Stimulated activated CD8-positive, alpha-beta memory T cell treated with anti-CD3 and anti-CD28 coated beads, Interleukin-7, amount 100 ng/mL, for 4 hours (primary cell): ENCODE results near the gene GDF7.

ENCODE experiments used
- DNase-seq, 2 donors: peaks; one replicate each; pipeline ENCODE4 v3.0.0-alpha.2; 2020; ENCODE audit warnings: low read depth in 2 of 2

The GDF7 gene

DNA sequence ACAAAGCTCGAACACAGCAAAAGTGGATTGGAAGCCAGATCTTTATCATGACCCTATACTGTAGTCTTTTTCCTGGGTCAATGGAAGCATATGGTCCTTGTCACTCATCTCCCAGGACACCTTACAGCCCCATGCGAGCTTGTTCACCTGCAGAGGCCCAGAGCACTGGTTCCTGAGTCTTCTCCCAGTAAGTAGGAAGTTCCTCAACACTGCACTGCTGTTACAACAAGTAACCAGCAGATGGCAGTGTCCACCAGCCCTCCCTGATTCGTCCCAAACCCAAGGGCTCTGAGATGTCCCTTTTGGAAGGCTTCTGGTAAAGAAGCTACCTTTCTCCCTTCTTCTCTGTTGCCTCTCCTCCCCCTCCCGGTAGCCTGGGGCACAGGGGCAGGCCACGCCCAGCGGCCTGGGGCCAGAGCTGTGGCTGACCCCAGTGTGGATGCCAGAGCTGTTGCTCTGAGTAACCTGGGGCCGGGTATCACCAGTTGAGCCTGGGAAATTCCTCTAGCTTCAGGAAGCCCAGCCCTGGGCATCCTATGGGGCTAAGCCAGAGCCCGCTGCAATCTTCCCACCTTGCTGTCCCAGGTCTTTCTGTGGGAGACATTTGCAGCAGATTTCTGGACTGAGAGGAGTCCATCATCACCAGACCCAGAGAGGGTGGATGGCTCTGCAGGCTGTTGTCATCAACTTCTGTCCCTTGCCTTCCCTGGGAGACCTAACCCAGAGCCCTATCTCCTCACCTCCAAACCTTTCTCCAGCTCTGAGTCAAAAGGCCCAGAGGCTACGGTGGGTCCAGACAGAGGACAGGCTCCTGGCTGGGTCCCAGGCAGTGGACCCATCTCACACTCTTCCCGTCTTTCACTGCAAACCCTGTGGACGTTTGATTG lies 5.3 kb upstream of the GDF7 start:
- peak; percentile 34 to 38 for DNase-seq

DNA sequence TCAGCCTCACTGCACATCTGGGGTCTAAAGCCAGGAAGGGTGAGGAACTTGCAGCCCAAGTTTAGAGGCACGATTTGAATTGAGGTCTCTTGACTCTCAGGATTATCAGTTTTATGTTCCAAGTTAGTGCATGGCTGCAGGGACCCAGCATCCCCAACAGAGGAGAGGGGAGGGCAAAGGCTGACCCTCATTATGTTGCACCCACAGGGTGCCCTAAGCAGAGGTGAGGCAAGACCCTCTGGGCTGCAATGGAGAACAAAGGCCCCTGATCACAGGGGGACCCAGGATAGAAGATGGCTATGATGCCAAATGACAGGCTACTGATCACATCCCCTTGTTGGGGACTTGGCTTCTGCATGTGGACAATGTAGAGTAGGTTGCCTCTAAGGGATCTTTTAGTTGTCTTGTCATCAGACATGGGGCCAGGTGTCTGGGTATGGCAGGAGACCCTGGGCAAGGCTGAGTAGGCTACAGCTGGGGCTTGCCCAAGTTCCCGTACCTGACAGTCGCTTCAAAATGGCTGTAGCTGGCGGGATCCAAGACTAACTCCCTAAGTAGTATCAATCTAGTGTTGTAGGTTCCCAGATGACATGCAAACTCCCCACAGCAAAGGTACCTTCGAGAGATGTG lies 4.5 kb upstream of the GDF7 start:
- DNase-seq = no peak

DNA sequence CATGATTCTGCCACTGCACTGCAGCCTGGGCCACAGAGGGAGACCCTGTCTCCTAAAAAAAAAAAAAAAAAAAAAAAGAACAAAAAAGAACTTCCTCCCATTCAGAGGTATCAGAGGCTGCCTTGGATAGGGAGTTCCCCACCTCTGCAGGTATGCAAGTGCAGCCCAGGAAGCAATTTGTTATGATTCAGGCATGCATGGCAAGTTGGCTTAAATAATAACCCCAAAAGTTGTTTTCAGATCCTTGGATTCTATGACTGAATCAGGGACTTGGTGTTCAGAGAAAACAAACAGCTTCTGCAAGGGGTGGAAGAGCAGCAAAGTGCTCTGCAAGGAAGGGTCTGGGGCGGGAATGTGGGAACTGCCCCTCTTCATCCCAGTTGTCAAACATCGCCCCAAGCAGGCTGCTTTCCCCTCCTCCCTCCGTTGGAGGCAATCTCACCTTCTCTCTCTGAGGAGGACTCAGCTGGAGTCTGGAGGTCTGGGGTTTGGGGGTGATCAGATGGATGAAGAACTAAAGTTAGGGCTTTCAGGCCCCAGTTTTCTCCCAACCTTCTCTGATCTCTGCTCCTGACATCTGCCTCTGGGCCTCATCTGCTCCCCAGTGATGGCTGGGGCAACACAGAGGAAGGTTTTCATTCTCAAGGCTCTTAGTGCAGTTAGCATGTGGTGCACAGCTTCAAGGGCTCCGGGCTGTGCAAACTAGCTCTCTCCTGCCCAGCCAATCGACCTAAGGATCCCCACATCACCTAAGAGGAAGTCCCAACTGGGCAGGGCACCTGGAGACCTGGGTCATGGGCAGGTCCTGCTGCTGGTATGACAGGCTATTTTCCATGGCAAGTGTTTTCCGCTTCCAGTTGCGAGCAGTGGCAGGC lies 3.5 kb upstream of the GDF7 start:
- DNase-seq = no peak

DNA sequence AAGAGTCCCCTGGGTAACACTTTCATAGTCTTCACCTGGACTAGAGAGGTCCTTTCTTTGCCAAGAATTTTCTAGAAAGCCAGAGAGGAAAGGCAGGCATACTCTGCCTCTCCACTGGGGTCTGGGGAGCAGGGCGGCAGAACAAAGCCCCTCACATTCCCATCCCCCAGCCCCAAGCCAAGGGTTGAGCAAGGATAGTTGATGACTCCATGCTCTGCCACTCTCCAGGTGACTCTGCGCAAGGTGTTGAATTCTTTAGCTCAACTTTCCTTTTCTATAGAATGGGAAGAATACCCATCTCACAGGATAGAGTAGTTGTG lies 2.9 kb upstream of the GDF7 start:
- no peak for DNase-seq

DNA sequence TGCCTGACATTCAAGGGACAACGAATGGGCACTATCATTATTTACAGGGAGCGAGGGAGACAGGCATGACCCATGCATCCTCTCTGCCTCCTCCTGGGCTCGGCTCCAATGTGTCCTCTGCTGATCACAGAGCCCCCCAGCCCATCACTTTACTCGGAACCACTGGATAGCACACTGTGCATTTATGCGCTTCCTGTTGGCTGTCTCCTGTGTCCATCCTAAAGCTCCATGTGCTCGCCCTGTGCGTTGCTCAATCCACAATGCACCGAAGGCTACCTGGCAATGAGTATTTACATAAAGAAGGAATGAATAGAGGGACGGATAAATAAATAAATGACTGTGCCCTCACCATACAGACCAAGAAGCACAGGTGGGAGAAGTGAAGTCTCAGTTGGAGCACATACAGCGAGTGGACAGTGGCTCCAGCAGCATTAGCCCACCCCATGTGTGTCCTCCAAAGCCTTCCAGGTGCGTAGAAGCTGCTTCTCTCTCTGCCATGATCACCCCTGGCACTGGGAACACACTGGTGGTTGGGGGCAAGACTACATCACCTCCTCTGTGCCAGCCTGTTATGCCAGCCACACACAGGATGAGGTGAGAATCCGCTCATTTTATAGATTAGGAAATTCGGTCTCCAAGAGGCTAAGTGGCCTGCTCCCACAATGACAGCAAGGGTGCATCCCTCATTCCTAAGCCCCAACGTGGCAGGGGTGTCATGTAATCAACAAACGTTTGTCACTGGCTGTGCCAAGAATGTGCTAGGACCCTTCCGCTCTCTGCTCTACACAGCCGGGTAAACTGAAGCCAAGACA lies 2.3 kb upstream of the GDF7 start:
- no peak for DNase-seq

DNA sequence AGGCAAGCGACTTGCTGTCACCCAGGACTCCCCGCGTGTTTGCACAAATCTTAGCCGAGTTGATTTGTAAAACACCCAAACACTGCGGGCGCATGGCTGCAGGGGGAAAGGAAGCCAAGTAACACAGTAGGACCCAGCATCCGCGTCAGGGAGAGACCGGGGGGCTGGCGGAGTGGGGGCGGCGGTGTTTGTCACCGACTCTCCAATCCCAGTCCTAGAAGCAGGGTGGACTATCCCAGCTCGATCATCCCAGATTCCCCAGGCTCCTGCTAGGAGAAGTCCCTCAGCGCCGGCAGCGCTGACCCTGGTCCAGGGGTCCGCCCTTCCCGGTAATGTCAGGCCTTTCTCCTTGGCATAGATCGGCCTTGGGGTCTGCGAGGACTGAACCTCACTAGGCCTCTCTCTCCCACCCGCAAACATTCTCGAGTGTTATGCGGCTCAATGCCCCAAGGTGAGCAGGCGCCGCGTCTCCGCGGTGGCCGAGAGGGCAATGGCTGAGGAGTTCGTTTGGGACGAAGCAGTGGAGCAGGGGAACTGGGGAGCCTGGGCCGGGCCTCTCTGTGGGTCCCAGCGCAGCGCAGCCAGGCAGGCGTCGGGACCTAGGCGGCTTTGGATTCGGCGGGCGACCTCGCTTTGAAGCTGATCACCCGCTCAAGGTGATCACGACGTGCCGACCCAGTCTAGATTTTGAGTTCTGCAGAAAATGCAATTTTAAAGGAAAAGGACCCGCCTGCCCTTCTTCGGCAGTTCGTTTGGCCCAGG lies 1.5 kb upstream of the GDF7 start:
- DNase-seq = no peak

DNA sequence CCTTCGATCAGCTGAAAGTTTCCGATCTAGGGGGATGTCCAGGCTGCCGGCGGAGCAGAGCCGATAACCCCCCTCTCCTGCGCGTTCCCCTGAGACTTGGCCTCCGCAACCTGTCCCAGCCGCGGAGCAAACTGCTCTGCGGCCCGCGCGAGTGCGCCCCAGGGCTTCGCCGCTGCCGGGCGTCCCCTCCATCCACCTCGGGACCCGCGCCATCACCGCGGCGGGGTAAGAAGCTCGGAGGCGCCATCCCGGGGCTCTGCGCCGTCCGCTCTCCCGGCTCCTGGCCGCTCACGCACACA lies 990 bp upstream of the GDF7 start:
- no peak for DNase-seq

DNA sequence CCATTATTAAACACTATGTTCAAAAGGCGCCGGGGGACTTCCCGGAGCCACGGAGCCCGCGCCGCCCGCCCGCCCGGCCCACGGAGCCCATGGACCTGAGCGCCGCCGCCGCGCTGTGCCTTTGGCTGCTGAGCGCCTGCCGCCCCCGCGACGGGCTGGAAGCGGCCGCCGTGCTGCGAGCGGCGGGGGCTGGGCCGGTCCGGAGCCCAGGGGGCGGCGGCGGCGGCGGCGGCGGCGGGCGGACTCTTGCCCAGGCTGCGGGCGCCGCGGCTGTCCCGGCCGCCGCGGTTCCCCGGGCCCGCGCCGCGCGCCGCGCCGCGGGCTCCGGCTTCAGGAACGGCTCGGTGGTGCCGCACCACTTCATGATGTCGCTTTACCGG lies 197 bp downstream of the GDF7 start:
- DNase-seq = no peak

DNA sequence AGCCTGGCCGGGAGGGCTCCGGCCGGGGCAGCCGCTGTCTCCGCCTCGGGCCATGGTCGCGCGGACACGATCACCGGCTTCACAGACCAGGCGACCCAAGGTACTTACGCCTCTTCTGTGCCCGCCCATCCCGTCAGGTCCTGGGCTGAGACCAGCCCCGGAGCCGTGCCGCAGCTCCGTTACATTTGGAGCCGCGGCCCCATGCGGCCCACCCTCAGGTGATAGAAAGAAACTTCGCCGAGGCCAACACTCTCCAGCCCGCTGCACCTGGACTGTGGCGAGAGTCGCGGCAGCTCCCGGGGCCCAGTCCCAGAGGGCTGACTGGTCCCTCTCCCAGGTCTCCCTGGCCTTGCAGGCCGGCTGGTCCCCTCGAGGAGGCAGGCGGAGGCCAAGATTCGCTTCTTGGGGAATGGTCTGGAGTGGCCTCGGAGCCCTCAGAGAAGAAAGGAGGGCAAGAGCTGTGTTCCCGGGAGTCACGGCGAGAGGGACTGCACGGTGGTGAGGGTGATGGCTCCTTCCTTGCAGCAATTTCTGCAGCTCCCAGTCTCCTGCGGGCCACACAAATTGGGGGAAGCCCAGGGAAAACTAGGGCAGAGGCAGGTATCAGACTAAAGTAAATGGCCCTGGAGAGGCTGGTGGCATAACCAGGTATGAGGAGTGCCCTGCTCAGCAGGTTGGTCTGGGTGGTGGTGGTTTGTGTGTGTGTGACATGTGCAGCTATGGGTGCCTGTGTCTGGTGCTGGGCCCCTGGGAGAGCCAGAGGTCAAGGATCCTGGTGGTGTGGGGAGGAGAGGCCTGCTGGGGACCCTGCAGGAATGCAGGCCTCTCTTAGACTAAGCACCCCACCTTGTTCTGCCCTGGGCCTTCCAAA lies 822 bp downstream of the GDF7 start:
- DNase-seq = no peak

DNA sequence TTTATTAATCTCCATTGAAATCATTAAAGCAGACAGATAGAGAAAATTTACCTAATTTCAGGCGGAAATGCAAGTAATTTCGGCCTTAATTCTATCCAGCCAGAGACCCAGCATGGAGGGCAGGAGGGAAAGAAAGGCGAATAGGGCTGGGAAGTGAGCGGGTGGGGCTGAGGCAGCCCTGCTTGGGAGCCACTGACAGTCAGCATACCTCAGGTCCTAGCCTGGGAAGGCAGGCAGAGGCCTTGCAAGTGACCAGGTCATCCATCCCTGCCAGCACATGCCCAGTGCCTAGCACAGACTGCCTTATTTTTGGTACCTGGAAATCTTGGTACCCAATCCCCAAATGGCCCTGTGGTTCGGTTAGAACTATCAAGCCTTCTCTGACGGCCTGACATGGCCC lies 1.5 kb downstream of the GDF7 start:
- DNase-seq = no peak

DNA sequence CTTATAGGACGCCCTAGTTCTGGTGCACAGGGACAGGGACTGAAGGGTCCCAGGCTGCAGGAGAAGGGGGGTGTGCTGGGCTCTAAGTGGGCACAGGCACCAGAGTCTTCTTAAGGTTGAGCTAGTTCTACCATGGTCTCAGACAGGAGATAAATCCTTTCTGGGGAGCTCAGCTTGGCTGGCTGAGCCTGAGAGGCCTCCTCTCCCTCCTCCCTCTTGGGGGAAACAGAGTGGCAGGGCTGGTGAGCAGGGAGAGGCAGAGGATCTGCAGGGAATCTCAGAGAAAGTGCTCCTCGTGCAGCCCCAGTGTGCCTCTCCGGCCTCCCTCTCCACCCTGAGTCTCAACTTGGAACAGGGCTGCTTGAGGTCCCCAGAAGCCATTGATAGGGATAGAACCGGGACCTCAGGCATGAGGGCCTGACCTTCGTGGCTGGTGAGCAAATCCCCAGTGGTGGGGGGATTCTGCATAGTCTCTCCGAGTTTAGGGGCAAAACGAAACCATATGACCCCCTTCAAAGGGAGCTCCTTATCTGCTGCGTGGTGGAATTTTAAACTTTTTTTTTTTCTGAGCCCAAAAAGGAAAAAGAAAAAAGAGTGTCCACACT lies 2.0 kb downstream of the GDF7 start:
- no peak for DNase-seq

DNA sequence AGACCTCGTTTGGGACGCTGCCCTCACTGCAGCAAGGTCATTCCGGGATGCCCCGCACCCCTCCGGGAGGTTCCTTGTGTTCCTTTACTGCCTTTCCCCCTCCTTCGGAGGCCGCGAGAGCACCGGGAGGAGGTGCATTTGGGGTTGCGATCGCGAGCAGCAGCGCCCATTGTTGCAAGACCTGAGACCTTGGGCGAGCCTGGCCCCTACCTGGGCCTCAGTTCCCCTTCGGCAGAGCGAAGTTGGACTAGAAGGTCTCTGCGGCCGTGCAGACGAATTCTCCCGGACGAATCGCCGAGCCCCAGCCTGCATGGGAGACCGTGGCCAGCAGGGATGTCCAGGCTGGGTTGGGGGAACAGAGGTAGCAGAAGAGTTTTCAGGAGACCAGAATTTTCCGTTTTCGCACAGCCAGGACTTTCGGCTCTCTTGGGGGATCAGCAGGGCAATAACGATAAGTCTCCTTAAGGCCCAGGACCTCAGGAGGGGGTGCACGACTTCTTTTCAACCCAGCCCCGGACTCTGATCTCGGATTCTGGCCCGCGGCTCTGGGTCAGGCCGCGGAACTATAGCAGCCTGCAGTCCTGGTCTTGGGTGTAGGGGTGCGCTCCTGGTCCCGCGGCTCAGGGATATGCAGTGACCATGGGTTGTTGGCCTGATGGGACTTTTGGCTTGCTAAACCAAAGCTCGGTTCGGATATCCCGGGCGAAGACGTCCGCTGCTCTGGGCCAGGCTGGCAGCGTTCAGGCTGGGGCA lies 2.8 kb downstream of the GDF7 start:
- no peak for DNase-seq

DNA sequence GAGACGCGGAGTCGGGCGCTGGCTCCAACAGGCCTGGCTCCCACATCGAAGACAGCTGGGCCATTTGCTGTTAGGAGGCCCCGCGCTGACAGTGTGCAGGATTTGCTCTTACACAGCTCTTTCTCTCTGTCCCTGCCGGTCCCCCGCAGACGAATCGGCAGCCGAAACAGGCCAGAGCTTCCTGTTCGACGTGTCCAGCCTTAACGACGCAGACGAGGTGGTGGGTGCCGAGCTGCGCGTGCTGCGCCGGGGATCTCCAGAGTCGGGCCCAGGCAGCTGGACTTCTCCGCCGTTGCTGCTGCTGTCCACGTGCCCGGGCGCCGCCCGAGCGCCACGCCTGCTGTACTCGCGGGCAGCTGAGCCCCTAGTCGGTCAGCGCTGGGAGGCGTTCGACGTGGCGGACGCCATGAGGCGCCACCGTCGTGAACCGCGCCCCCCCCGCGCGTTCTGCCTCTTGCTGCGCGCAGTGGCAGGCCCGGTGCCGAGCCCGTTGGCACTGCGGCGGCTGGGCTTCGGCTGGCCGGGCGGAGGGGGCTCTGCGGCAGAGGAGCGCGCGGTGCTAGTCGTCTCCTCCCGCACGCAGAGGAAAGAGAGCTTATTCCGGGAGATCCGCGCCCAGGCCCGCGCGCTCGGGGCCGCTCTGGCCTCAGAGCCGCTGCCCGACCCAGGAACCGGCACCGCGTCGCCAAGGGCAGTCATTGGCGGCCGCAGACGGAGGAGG lies 3.5 kb downstream of the GDF7 start:
- no peak for DNase-seq

DNA sequence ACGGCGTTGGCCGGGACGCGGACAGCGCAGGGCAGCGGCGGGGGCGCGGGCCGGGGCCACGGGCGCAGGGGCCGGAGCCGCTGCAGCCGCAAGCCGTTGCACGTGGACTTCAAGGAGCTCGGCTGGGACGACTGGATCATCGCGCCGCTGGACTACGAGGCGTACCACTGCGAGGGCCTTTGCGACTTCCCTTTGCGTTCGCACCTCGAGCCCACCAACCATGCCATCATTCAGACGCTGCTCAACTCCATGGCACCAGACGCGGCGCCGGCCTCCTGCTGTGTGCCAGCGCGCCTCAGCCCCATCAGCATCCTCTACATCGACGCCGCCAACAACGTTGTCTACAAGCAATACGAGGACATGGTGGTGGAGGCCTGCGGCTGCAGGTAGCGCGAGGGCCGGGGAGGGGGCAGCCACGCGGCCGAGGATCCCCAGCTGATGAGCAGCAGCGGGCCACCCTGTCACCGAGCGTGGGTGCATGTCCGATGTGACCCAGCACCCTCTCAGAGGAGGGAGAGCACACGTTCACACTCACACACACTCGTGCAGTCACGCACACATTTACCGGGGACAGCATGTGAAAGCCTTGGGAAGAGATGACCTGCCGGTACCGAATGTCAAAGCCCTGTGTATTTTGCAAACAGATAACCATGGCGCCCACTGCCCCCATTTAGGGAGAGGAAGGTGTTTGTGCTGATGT lies 4.2 kb downstream of the GDF7 start:
- DNase-seq = no peak

DNA sequence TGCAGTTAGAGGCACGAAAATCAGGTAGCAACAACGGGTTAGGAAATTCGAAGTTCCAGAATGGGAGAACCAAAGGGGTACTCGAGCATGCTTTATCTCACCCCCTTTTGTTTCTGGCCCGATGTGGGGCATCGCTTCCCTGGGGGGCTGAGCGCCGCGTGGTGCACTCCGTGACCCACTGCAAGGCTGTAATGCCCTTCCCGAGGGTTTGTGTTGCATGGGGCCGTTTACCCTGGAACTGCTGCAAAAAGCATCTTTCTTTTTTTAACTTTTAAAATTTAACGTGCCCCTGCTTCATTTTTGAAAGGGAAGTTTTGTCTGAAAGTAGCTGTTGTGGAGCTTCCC lies 4.8 kb downstream of the GDF7 start:
- DNase-seq = no peak

DNA sequence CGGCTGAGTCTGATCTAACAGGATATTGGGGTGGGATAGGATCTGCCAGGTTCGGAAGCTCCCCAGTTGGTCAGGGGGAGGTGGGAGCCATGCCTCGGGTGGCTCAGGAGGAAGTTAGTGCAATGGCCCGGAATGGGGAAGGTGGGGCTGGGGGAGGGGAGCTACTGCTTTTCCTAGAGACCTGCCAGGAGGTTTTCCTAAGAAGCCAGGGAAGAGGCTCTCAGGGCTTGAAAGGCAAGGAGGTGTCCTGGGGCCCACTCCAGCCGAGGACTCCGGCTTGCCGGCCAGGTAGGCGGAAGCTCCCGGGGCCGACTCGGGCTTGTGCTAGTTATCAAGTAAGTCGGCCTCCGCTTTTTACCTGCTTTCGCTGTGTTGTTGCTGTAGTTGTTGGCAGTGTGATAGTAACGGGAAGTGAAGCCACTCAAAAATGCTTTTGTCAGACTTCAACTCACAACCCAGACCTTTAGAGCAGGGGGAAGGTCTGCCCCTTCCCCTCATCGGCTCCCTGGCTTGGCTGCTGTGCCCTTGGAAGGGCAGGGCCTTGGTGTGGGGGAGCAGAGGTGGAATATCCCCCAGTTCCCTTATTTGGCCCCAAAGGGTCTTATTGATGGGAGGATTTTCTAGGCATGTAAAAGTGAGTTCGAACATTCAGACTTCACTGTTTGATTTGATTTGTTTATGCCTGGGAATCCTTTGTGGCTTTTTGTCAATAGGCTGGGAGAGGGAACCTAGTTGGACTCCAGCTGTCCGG lies 5.4 kb downstream of the GDF7 start:
- no peak for DNase-seq

DNA sequence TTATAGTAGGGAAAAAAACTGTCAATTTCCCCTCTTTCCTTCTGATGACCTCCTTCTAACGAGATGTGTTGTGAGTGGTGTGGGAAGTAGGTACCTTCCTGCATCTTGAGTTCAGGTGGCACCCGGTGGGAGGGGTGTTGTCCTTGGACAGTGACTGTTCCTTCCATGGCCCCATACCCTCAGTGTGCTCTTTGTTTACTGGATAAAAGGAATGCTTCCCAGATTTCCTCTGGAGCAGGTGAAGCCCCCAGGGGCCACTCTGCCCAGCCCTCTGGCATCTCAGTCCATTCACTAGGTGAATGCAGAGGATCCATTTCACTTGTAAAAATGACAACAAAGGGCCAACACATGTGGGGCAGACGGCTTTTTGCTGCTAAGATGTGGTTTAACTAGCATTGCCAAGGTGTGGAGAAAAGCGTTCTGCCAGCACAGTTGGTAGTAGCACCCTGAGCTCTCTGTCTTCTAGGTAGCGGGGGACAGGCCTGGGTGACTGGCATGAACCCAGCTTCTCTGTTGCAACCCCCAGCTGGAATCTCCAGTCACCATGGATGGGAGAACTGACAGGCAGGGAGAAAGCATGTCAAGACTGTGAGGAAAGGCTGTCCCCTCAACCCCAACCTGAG lies 6.9 kb downstream of the GDF7 start:
- DNase-seq = no peak
